Suprapubic skin (tissue), 4 donors: ENCODE data around the gene RHOT2. TPM values are rescaled to one million over a fixed set of nuclear protein-coding genes. Genes with fewer than 3 reads are reported as not detected.

Experiments
- DNase-seq, 2 donors: peaks; one replicate each; pipeline ENCODE4 v3.0.0-alpha.2; 2019; ENCODE audit warnings: low spot score in 2 of 2
- H3K27ac ChIP-seq: fragments of 200-600 bp; sonication (generic); one replicate; pipeline ENCODE4 v1.5.1; 2019
- H3K27me3 ChIP-seq: fragments of 200-600 bp; sonication (generic); one replicate; pipeline ENCODE4 v1.5.1; 2019
- H3K36me3 ChIP-seq: fragments of 200-600 bp; sonication (generic); one replicate; pipeline ENCODE4 v1.5.1; 2019
- H3K4me1 ChIP-seq: fragments of 200-600 bp; sonication (generic); one replicate; pipeline ENCODE4 v1.5.1; 2019
- H3K4me3 ChIP-seq: fragments of 200-600 bp; sonication (generic); one replicate; pipeline ENCODE4 v1.5.1; 2019; ENCODE audit warnings: mild to moderate bottlenecking
- H3K9me3 ChIP-seq: fragments of 200-600 bp; sonication (generic); one replicate; pipeline ENCODE4 v1.5.1; 2019
- EP300 ChIP-seq: sonication (generic); formaldehyde crosslinking; IDR thresholded peaks from one replicate; pipeline ENCODE4 v1.6.1; 2017; ENCODE audit warnings: antibody characterized with exemption
- POLR2A ChIP-seq, 2 donors: fragments of 450-650 bp; IDR thresholded peaks; one replicate each; pipeline ENCODE4 v1.6.1; 2017; ENCODE audit warnings: antibody characterized with exemption in 2 of 2, mild to moderate bottlenecking in 2 of 2, moderate library complexity in 2 of 2
- POLR2AphosphoS5 ChIP-seq, 3 donors: sonication (generic); formaldehyde crosslinking; IDR thresholded peaks; one replicate each; pipeline ENCODE4 v1.6.1; 2017; ENCODE audit warnings: antibody characterized with exemption in 3 of 3
- WGBS: methylation state at CpG from one replicate; pipeline ENCODE4 v1.1.5; 2018; 5-methylcytosine and 5-hydroxymethylcytosine counted together
- total RNA-seq, 4 donors: library from RNA; depleted of rRNA; stranded (reverse); fragments of >200 nt; gene quantifications; one replicate each; pipeline ENCODE4 v1.1.0, GENCODE V29; 2016
- TF ChIP-seq, protein P1 (sequence below), 2 donors: fragments of 200-600 bp in 1 of 2; fragments of 450-650 bp in 1 of 2; sonication (generic) in 1 of 2; IDR thresholded peaks; one replicate each; pipeline ENCODE4 v1.5.1; 2016 to 2019; ENCODE audit warnings: antibody characterized with exemption in 2 of 2, mild to moderate bottlenecking in 1 of 2, moderate library complexity in 1 of 2

The RHOT2 gene
- total RNA-seq, 4 donors from 2014 or later = 66.9 to 156 (median 96.8) TPM

DNA sequence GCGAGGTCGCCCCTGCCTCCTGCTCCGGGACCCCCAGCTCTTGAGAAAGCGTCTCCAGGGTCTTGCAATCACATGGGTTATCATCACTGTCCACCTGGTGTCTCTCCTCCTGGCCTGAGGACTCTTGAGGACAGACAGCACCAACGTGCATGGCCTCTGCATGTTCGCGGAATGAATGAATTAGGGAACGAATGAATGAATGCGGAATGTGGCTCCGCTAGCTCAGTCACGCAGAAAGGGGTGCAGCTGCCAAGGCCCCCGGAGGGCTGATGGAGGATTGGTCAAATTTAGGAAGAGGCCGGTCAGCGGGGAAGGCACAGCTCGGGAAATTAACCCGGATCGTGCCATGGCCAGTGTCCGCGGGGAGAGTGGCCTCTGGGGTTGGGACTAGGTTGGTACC lies 34.4 kb downstream of the RHOT2 start:
- DNase-seq = no peak
- Histone ChIP-seq H3K4me3 (no peak overlapping the region), H3K36me3 (no peaks in the 10 kb centered on the region), H3K4me1 (peaks cover 34% of the 10 kb centered on the region), H3K27me3 (peaks cover 97% of the 10 kb centered on the region), H3K27ac (no peak overlapping the region), H3K9me3 (no peaks in the 10 kb centered on the region)
- 85% methylated on average over 19 of the region's 19 CpGs for WGBS
- TF ChIP-seq, protein P1, sequence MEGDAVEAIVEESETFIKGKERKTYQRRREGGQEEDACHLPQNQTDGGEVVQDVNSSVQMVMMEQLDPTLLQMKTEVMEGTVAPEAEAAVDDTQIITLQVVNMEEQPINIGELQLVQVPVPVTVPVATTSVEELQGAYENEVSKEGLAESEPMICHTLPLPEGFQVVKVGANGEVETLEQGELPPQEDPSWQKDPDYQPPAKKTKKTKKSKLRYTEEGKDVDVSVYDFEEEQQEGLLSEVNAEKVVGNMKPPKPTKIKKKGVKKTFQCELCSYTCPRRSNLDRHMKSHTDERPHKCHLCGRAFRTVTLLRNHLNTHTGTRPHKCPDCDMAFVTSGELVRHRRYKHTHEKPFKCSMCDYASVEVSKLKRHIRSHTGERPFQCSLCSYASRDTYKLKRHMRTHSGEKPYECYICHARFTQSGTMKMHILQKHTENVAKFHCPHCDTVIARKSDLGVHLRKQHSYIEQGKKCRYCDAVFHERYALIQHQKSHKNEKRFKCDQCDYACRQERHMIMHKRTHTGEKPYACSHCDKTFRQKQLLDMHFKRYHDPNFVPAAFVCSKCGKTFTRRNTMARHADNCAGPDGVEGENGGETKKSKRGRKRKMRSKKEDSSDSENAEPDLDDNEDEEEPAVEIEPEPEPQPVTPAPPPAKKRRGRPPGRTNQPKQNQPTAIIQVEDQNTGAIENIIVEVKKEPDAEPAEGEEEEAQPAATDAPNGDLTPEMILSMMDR (IDR thresholded peaks at IDR 0.05) = no peak
- TF ChIP-seq POLR2AphosphoS5 (IDR thresholded peaks at IDR 0.05) (no peak), EP300 (no peak), POLR2A (IDR thresholded peaks at IDR 0.05) (no peak)

- Histone ChIP-seq H3K27ac (no peak overlapping the region), H3K27me3 (peaks cover 97% of the 10 kb centered on the region), H3K9me3 (no peaks in the 10 kb centered on the region), H3K4me1 (peaks cover 35% of the 10 kb centered on the region), H3K36me3 (no peaks in the 10 kb centered on the region), H3K4me3 (no peak overlapping the region)
- DNase-seq = no peak
- TF ChIP-seq, protein P1 (IDR thresholded peaks at IDR 0.05) = no peak
- no peak for TF ChIP-seq EP300
- no peak for TF ChIP-seq POLR2A (IDR thresholded peaks at IDR 0.05)
- TF ChIP-seq POLR2AphosphoS5 (IDR thresholded peaks at IDR 0.05) = no peak
- 74% methylated on average over 10 of the region's 12 CpGs for WGBS
Measured at GRCh38 chr16:703406-703805, 35.5 kb downstream of the RHOT2 start.

DNA sequence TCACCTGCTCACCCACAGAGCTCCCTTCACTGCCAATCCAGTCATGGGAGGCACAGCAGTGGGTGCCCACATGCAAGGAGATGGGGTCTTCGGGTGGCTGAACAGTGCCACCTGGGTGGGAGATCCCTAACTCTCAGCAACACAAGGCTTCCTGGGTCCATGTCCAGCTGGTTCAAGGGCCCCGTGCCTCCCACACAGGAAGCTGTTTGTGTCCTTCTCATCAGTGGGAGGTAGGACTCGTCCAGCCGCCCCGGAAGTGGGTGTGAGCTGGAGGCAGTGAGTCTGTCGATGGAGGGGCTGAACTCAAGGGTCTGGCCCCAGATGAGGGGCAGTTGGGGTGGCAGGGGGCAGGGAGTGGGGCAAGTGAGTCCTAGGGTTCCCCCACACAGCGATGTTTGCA lies 36.1 kb downstream of the RHOT2 start:
- peaks cover 35% of the 10 kb centered on the region for H3K4me1 ChIP-seq
- H3K9me3 ChIP-seq = no peaks in the 10 kb centered on the region
- H3K27me3 ChIP-seq = peaks cover 99% of the 10 kb centered on the region
- DNase-seq = no peak
- TF ChIP-seq POLR2A (IDR thresholded peaks at IDR 0.05) = no peak
- TF ChIP-seq POLR2AphosphoS5 (IDR thresholded peaks at IDR 0.05) = no peak
- TF ChIP-seq EP300 = no peak
- TF ChIP-seq, protein P1 (IDR thresholded peaks at IDR 0.05) = no peak
- H3K36me3 ChIP-seq = no peaks in the 10 kb centered on the region
- no peak overlapping the region for H3K4me3 ChIP-seq
- 53% methylated on average over 6 of the region's 7 CpGs for WGBS
- no peak overlapping the region for H3K27ac ChIP-seq

DNA sequence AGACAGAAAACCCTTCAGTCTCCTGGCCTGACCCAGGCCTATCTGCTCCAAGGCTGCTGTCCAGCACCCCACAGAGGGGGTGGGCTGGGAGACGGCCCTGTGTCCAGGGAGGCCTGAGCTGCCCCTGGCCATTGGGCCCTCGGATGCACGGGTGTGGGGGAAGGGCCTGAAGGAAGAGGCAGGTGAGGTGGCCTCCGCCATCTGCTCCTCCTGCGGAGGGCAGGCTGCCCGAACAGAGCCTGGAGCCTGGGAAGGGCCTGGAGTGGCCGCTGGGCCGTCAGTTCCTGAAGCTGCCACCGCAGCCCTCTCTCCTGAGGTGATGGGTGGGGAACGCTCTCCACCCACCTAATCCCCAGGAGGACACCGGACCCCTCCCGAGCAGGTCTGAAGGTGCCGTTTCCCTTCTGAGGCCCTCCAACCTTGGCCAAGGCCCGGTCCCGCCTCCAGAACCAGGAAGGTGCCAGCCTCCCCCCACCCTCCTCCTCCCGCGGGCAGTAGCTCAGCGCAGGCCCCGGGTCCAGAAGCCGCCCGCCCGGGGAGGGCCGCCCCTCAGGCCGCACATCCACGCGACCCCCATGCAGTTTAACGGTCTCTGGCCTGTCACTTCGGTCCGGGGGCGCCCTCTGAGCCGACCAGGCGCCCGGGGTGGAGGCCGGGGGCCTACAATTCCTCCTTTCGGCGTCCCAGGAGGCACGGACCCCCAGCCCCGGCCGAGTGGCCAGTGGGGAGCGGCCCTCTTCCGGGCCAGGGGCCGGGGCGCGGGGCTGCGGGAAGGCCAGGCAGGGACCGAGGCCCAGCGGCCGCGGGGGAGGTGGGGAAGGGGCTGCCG lies 36.8 kb downstream of the RHOT2 start:
- peak overlapping the region; percentile 43 for H3K4me3 ChIP-seq
- H3K4me1 ChIP-seq = peaks cover 35% of the 10 kb centered on the region
- H3K27ac ChIP-seq = no peak overlapping the region
- H3K27me3 ChIP-seq = peaks cover 99% of the 10 kb centered on the region
- no peaks in the 10 kb centered on the region for H3K9me3 ChIP-seq
- no peaks in the 10 kb centered on the region for H3K36me3 ChIP-seq
- 15% methylated on average over 13 of the region's 50 CpGs for WGBS
- TF ChIP-seq, protein P1 (IDR thresholded peaks at IDR 0.05) = no peak
- no peak for TF ChIP-seq EP300
- no peak for TF ChIP-seq POLR2A (IDR thresholded peaks at IDR 0.05)
- no peak for TF ChIP-seq POLR2AphosphoS5 (IDR thresholded peaks at IDR 0.05)
- no peak for DNase-seq

- no peaks in the 10 kb centered on the region for H3K36me3 ChIP-seq
- H3K9me3 ChIP-seq = no peaks in the 10 kb centered on the region
- H3K27ac ChIP-seq = no peak within 1 kb of the TSS
- H3K4me1 ChIP-seq = peaks cover 31% of the 10 kb centered on the region
- H3K27me3 ChIP-seq = peaks cover 99% of the 10 kb centered on the region
- TF ChIP-seq EP300 (no peak), POLR2A (IDR thresholded peaks at IDR 0.05) (no peak), POLR2AphosphoS5 (IDR thresholded peaks at IDR 0.05) (no peak)
- TF ChIP-seq, protein P1 (IDR thresholded peaks at IDR 0.05) = no peak
- peak within 1 kb of the TSS; percentile 43 for H3K4me3 ChIP-seq
- 4% methylated on average over 15 of the region's 115 CpGs for WGBS
- no peak for DNase-seq
Measured at GRCh38 chr16:705431-706188, 37.7 kb downstream of the RHOT2 start, which contains the start of gene FBXL16. TSS of gene FBXL16 (minus strand) at chr16:705801. CDS start at chr16:697405, 8,396 bp downstream.
